Endothelial cell of umbilical vein (primary cell): Measurements from ENCODE around the gene SERTAD1. TPM values are rescaled to one million over a fixed set of nuclear protein-coding genes. Genes with fewer than 3 reads are reported as not detected.

Experiments used
- BruUV-seq: library from RNA; stranded (reverse); fragments of 400-500 nt; replicated peaks from 2 replicates; lab custom pipeline; 2021; lab: Mats Ljungman, UMichigan
- CTCF ChIA-PET: fragments of 300-600, 350-600 bp; sonication (Branson Sonifier 250); formaldehyde crosslinking; loops from one replicate; lab custom pipeline; 2021; ENCODE audit warnings: antibody characterized with exemption, inconsistent platforms; lab: Charles Lee
- POLR2A ChIA-PET: fragments of 300-600, 350-600 bp; sonication (Branson Sonifier 250); formaldehyde crosslinking; loops from one replicate; lab custom pipeline; 2021; ENCODE audit warnings: antibody characterized with exemption, inconsistent platforms; lab: Charles Lee
- DNase-seq: peaks from one replicate; pipeline ENCODE4 v3.0.0-alpha.2; 2011; ENCODE audit warnings: low read depth, low spot score
- FAIRE-seq: peaks from 2 replicates; lab custom pipeline; 2011; peaks lifted over from hg19 to GRCh38; lab: Jason Lieb, UNC
- H2AFZ ChIP-seq: 2 replicates; pipeline ENCODE4 v1.6.0; 2012; ENCODE audit warnings: low read depth, low read length, control low read depth, inconsistent platforms
- H3K27ac ChIP-seq: 2 replicates; pipeline ENCODE4 v1.5.1; 2011; ENCODE audit warnings: low read depth, mild to moderate bottlenecking, control low read depth, low read length, moderate library complexity; ENCODE audit not compliant: insufficient read depth
- H3K27me3 ChIP-seq, 2 experiments: 2 replicates each; pipeline versions ENCODE4 v1.6.0 to v1.6.1; 2011; ENCODE audit warnings: low read length in 2 of 2, mixed read lengths in 1 of 2; ENCODE audit not compliant: control insufficient read depth in 2 of 2, insufficient read depth in 2 of 2
- H3K36me3 ChIP-seq, 2 experiments: 2 replicates in 1 of 2; 3 replicates in 1 of 2; pipeline ENCODE4 v1.5.1; 2011; ENCODE audit warnings: low read length in 2 of 2, mild to moderate bottlenecking in 1 of 2, moderate library complexity in 1 of 2; ENCODE audit not compliant: control insufficient read depth in 2 of 2, insufficient read depth in 2 of 2; ENCODE audit errors: extremely low read depth in 1 of 2
- H3K4me1 ChIP-seq: 3 replicates; pipeline ENCODE4 v1.5.1; 2011; ENCODE audit warnings: mild to moderate bottlenecking, low read length; ENCODE audit not compliant: control insufficient read depth, insufficient read depth; ENCODE audit errors: extremely low read depth
- H3K4me2 ChIP-seq: 2 replicates; pipeline ENCODE4 v1.6.1; 2011; ENCODE audit warnings: low read length, control low read depth, mixed read lengths; ENCODE audit not compliant: insufficient read depth
- H3K4me3 ChIP-seq, 3 experiments: fragments of 200-600 bp in 1 of 3; sonication (generic), shearing (Covaris generic) in 1 of 3; replicated peaks in 1 of 3; 2 replicates each; pipeline ENCODE4 v1.5.1; 2011 to 2016; ENCODE audit warnings: control low read depth in 3 of 3, low read length in 3 of 3, mild to moderate bottlenecking in 2 of 3, inconsistent platforms in 1 of 3, low read depth in 1 of 3, moderate library complexity in 1 of 3; ENCODE audit not compliant: insufficient read depth in 1 of 3
- H3K79me2 ChIP-seq: 2 replicates; pipeline ENCODE4 v1.6.0; 2012; ENCODE audit warnings: low read length, inconsistent platforms; ENCODE audit not compliant: control insufficient read depth, insufficient read depth
- H3K9ac ChIP-seq: replicated peaks from 2 replicates; pipeline ENCODE3; 2011; ENCODE audit warnings: low read length, control low read depth; ENCODE audit not compliant: insufficient read depth; ENCODE audit errors: extremely low read depth
- H3K9me1 ChIP-seq: replicated peaks from 3 replicates; pipeline ENCODE4 v1.6.0; 2011; ENCODE audit warnings: mild to moderate bottlenecking, low read length; ENCODE audit not compliant: control insufficient read depth, insufficient read depth; ENCODE audit errors: extremely low read depth
- H3K9me3 ChIP-seq: replicated peaks from 2 replicates; pipeline ENCODE4 v1.5.1; 2012; ENCODE audit warnings: low read length, inconsistent platforms; ENCODE audit not compliant: control insufficient read depth, insufficient read depth
- H4K20me1 ChIP-seq: replicated peaks from 2 replicates; pipeline ENCODE3; 2011; ENCODE audit warnings: mild to moderate bottlenecking, low read length; ENCODE audit not compliant: control insufficient read depth, insufficient read depth; ENCODE audit errors: extremely low read depth
- CTCF ChIP-seq, 2 donors: IDR thresholded peaks; 1 replicate in 1 of 2; 2 replicates in 1 of 2; pipeline ENCODE4 v1.5.1; 2011; ENCODE audit warnings: low read length in 2 of 2, mild to moderate bottlenecking in 2 of 2, moderate library complexity in 2 of 2, control low read depth in 1 of 2, inconsistent platforms in 1 of 2, low read depth in 1 of 2; ENCODE audit not compliant: insufficient read depth in 1 of 2; ENCODE audit errors: extremely low read depth in 1 of 2
- EZH2 ChIP-seq: IDR thresholded peaks from 2 replicates; pipeline ENCODE4 v1.6.1; 2012; ENCODE audit warnings: borderline replicate concordance, low read depth, mild to moderate bottlenecking, moderate library complexity, low read length, inconsistent platforms; ENCODE audit not compliant: severe bottlenecking
- FOS ChIP-seq: IDR thresholded peaks from 2 replicates; pipeline ENCODE4 v1.6.1; 2011; ENCODE audit warnings: mild to moderate bottlenecking, low read length, moderate library complexity, borderline replicate concordance; ENCODE audit not compliant: insufficient read depth
- GATA2 ChIP-seq: IDR thresholded peaks from 2 replicates; pipeline ENCODE4 v1.7.0; 2011; ENCODE audit warnings: low read depth, mild to moderate bottlenecking, moderate library complexity, mixed read lengths, low read length; ENCODE audit not compliant: insufficient read length, insufficient read depth
- JUN ChIP-seq: IDR thresholded peaks from 2 replicates; pipeline ENCODE4 v1.6.1; 2011; ENCODE audit warnings: borderline replicate concordance, low read depth; ENCODE audit not compliant: insufficient read length, insufficient read depth
- MAX ChIP-seq: IDR thresholded peaks from 2 replicates; pipeline ENCODE4 v1.6.1; 2011; ENCODE audit not compliant: insufficient read depth, insufficient read length
- MYC ChIP-seq: IDR thresholded peaks from one replicate; pipeline ENCODE4 v1.6.1; 2011; ENCODE audit warnings: mild to moderate bottlenecking, low read depth, low read length
- POLR2A ChIP-seq: IDR thresholded peaks from 2 replicates; pipeline ENCODE4 v1.6.1; 2012; ENCODE audit warnings: low read depth, mild to moderate bottlenecking, control low read depth, low read length
- POLR2AphosphoS5 ChIP-seq: IDR thresholded peaks from 2 replicates; pipeline ENCODE4 v1.6.1; 2012; ENCODE audit warnings: low read depth, mild to moderate bottlenecking, control low read depth, low read length, moderate library complexity; ENCODE audit not compliant: insufficient read depth
- dilution Hi-C: fragments of 300-500 bp; cut with MboI; formaldehyde crosslinking; loops from one replicate; pipeline ENCODE4 v1.15.0; 2019; ENCODE audit warnings: low sequenced_read_pairs; ENCODE audit not compliant: extremely low pct_ligation_motif_present
- intact Hi-C: fragments of 100-400 bp; cut with micrococcal nuclease; formaldehyde crosslinking; loops from one replicate; pipeline ENCODE4 v1.10.0; 2022
- polyA plus RNA-seq, 4 experiments: library from polyadenylated mRNA; depleted of rRNA in 3 of 4; stranded (reverse) in 3 of 4; unstranded in 1 of 4; fragments of >200 nt; gene quantifications; 2 replicates each; pipeline versions ENCODE4 v1.2.1 to v1.2.3, GENCODE V29; 2011 to 2012; ENCODE audit warnings: missing spikeins in 1 of 4
- total RNA-seq: library from RNA; stranded (reverse); gene quantifications from 2 replicates; pipeline ENCODE4 v1.2.3, GENCODE V29; 2021

The SERTAD1 gene
- total and polyA plus RNA-seq, 2 donors (not counting 3 experiments of a cell fraction or from before 2014, with no cell fraction given): 8.8 to 15.3 TPM

- Histone ChIP-seq H3K79me2 (no peaks in the 10 kb centered on the region), H3K4me1 (peaks cover 14% of the 10 kb centered on the region), H3K4me2 (no peak overlapping the region), H3K4me3 (no peak overlapping the region), H3K36me3 (no peaks in the 10 kb centered on the region), H4K20me1 (no peaks in the 10 kb centered on the region), H3K27me3 (peaks cover 2 to 3% of the 10 kb centered on the region in 2 experiments), H2AFZ (no peak overlapping the region), H3K9me3 (no peaks in the 10 kb centered on the region), H3K9ac (no peak overlapping the region), H3K9me1 (no peaks in the 10 kb centered on the region), H3K27ac (no peak overlapping the region)
- FAIRE-seq: no peak
- POLR2A ChIA-PET: no interaction called here
- BruUV-seq: no TSS peak
- intact Hi-C loops (no loop called here), dilution Hi-C loops (no loop called here)
- TF ChIP-seq FOS: no peak
- TF ChIP-seq JUN: no peak
- TF ChIP-seq CTCF (IDR thresholded peaks at IDR 0.05; ENCODE audit: extremely low read depth in 1 of 2, insufficient read depth in 1 of 2, low read depth in 1 of 2, low read length in 2 of 2): no peak
- no peak for TF ChIP-seq EZH2
- TF ChIP-seq POLR2AphosphoS5: no peak
- TF ChIP-seq MAX: no peak
- TF ChIP-seq POLR2A: no peak
- no peak for TF ChIP-seq MYC
- no peak for TF ChIP-seq GATA2
- DNase-seq: no peak
- CTCF ChIA-PET: interaction anchor here (2.5 kb wide), 1 partner anchor 156 kb away, joined by 9 read pairs; no protein-coding TSS in a partner anchor
Measured at GRCh38 chr19:40461669-40462221, 36.0 kb upstream of the SERTAD1 start.
